PC-9 (cell line): ENCODE measurements around the gene HAUS3.

ENCODE experiments used
- CTCF ChIP-seq: fragments of 200-600 bp; sonication (generic); conservative IDR thresholded peaks from 2 replicates; pipeline ENCODE4 v1.6.1; 2017; ENCODE audit warnings: mixed run types, antibody characterized with exemption, mild to moderate bottlenecking, moderate library complexity
- EZH2 ChIP-seq: fragments of 200-600 bp; sonication (generic); IDR thresholded peaks from 2 replicates; pipeline ENCODE4 v1.8.0; 2017; ENCODE audit warnings: antibody characterized with exemption, low read depth

GRCh38 chr4:2179717-2180116 is 62.2 kb downstream of the HAUS3 start:
- no peak for TF ChIP-seq CTCF
- no peak for TF ChIP-seq EZH2
